ENCODE data around the gene CSPG4. TPM values are rescaled to one million over a fixed set of nuclear protein-coding genes. Genes with fewer than 3 reads are reported as not detected.

The CSPG4 gene
- total and polyA plus RNA-seq, 8 donors = 1.8 to 44.6 (median 20.3) TPM

DNA sequence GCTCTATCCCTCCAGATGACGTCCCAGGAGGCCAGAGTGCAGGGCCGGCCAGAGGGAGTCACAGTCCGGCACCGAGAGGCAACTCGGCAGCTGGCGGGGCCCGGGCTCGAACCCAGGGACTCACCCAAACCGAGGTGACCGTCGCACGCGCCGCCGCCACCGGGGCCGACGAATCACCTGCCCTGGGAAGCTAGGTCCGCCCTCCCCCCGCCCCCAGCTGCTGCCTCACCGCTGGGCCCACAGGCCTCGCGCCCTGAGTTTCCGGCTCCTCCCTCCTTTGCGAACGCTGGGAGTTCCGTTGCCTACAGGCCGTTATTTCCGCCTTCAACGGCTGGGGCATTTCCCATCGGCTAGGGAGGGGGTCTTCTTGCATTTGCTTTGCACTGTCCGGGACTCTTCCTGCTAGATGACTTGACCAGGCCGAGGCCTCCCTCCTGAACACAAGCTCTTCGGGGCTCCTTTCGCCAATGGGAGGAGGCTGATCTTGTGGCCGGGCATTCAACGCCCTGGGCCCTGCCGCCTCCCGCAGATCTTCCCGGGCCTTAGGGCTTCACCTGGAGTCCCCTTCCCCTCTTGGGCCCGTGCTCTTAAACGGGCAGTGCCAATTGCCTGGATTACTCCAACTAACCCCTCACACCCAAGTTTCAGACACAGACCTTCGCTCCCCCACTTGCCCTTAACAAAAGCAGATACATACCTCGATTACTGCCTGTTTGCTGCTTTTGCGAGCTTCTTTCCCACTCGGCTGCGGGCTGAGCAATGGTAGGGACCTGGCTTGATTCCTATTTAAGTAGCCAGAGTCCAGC is 86.9 kb downstream of the CSPG4 start, which contains the start of gene SNUPN:
TSS of gene SNUPN (minus strand) at position 184 of the 806 bp plus-strand sequence. CDS start 4,674 bp downstream, outside the sequence.
- 0 to 1% (median 1%) methylated on average over 36 to 47 of the region's 47 CpGs for WGBS, 5 donors
- peak within 1 kb of the TSS; percentile 92 to 96 (median 94) for H3K27ac ChIP-seq
- TF ChIP-seq POLR2A (IDR thresholded peaks at IDR 0.05) (no peak), POLR2AphosphoS5 (IDR thresholded peaks at IDR 0.05) (peak; percentile 74 to 92 (median 81)), EP300 (IDR thresholded peaks at IDR 0.05) (no peak), CTCF (IDR thresholded peaks at IDR 0.05) (peak in 1 of 7 experiments; percentile 21)
- H3K27me3 ChIP-seq = no peaks in the 10 kb centered on the region
- H3K9me3 ChIP-seq = no peaks in the 10 kb centered on the region
- intact Hi-C loops (cut with DNase I; ENCODE audit: low total_unique reads) = no loop called here
- peaks cover 18 to 42% (median 35%) of the 10 kb centered on the region in 4 donors for H3K4me1 ChIP-seq
- peak within 1 kb of the TSS; percentile 80 to 92 (median 88) for H3K4me3 ChIP-seq
- DNase-seq = peak; percentile 95 to 98
- H3K36me3 ChIP-seq = no peaks in the 10 kb centered on the region

Other genes with a start within 250 kb of the CSPG4 start
- gene PTPN9, start 133.5 kb downstream of the CSPG4 start, total RNA-seq = 10 to 100 TPM in 4 of 5 donors, 1 to 10 TPM in 1; 8.7 to 22.9 (median 16.5) TPM
- gene PTPN9, start 133.5 kb downstream of the CSPG4 start, polyA plus RNA-seq = 10 to 100 TPM in 2 of 3 donors, 1 to 10 TPM in 1; 7.7 to 20.3 (median 12.5) TPM
- gene SNUPN, start 87.1 kb downstream of the CSPG4 start, total RNA-seq = 10 to 100 TPM in 4 of 5 donors, 1 to 10 TPM in 1; 4.7 to 19.6 (median 15.1) TPM
- gene SNUPN, start 87.1 kb downstream of the CSPG4 start, polyA plus RNA-seq = 10 to 100 TPM; 16.2 to 29.2 (median 24.3) TPM
- 100 to 1,000 TPM in 2 of 5 donors, 10 to 100 TPM in 2, 1 to 10 TPM in 1; 3.5 to 137 (median 39.8) TPM for gene IMP3, start 72.6 kb downstream of the CSPG4 start, total RNA-seq
- gene IMP3, start 72.6 kb downstream of the CSPG4 start, polyA plus RNA-seq = 10 to 100 TPM; 67.4 to 98.7 (median 80.7) TPM
- gene SNX33, start 64.9 kb downstream of the CSPG4 start, total RNA-seq = 10 to 100 TPM; 12.5 to 36.8 (median 23.9) TPM
- 10 to 100 TPM; 11.0 to 15.6 (median 11.6) TPM for gene SNX33, start 64.9 kb downstream of the CSPG4 start, polyA plus RNA-seq
- 10 to 100 TPM in 4 of 5 donors, 1 to 10 TPM in 1; 9.0 to 52.0 (median 29.2) TPM for gene UBE2Q2, start 130.6 kb upstream of the CSPG4 start, total RNA-seq
- gene UBE2Q2, start 130.6 kb upstream of the CSPG4 start, polyA plus RNA-seq = 10 to 100 TPM; 18.0 to 39.0 (median 38.3) TPM
- gene FBXO22, start 191.0 kb upstream of the CSPG4 start, total RNA-seq = 100 to 1,000 TPM in 1 of 5 donors, 10 to 100 TPM in 4; 18.0 to 100 (median 21.4) TPM
- gene FBXO22, start 191.0 kb upstream of the CSPG4 start, polyA plus RNA-seq = 10 to 100 TPM in 2 of 3 donors, 1 to 10 TPM in 1; 8.2 to 16.3 (median 15.8) TPM